ENCODE measurements around the gene PRR5L. TPM values are rescaled to one million over a fixed set of nuclear protein-coding genes. Genes with fewer than 3 reads are reported as not detected.
"Not testable (repeated sequence)": the region's sequence is repeated elsewhere in the genome, so short reads cannot be mapped to it uniquely, and the experiment has no call there.

Gene PRR5L
- total and polyA plus RNA-seq, 2 donors: 4.1 to 5.9 TPM

DNA sequence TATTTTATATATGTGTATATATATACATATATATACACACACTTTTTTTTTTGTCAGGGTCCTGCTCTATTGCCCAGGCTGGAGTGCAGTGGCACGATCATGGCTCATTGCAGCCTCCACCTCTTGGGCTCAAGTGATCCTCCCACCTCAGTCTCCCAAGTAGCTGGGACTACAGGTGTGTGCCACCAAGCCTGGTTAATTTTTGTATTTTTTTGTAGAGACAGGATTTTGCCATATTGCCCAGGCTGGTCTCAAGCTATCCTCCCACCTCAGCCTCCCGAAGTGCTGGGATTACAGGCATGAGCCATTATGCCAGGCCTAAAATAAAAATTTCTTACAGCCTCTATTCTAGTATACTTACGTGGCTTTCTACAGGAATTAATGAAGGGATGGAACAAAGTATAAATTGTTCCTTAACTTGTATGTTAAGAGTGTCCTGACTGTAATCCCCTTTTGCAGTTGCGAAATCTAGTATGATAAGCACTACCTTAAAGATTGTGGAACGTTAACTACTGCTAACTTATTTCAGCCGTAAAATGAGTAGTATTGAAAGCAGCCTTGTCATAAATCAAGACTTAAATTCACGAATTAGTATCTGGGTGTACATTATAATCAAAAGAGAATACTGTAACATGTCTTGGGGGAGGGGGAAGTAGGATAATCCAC is 211.9 kb downstream of the PRR5L start:
- DNase-seq (ENCODE audit: low read depth in 6 of 9, low spot score in 9 of 9): no peak
- H3K36me3 ChIP-seq (ENCODE audit: control insufficient read depth in 2 of 2, insufficient read depth in 2 of 2, low read length in 1 of 2): peaks cover 0 to 4% of the 10 kb centered on the region in 2 donors
- H3K4me1 ChIP-seq (ENCODE audit: control insufficient read depth in 2 of 2, insufficient read depth in 2 of 2, low read length in 2 of 2): peaks cover 4 to 9% of the 10 kb centered on the region in 2 donors
- H3K27me3 ChIP-seq (ENCODE audit: control insufficient read depth in 2 of 2, insufficient read depth in 1 of 2, low read length in 1 of 2): no peaks in the 10 kb centered on the region
- no peak overlapping the region for H3K27ac ChIP-seq (ENCODE audit: low read depth in 1 of 2, low read length in 1 of 2)
- no peaks in the 10 kb centered on the region for H3K9me3 ChIP-seq (ENCODE audit: control insufficient read depth in 2 of 2, insufficient read depth in 1 of 2, low read length in 1 of 2)
- peak overlapping the region in 1 of 2 donors; percentile 76 for H3K4me3 ChIP-seq (ENCODE audit: low read length in 2 of 2)
- WGBS: 86% methylated on average over 7 of the region's 7 CpGs

DNA sequence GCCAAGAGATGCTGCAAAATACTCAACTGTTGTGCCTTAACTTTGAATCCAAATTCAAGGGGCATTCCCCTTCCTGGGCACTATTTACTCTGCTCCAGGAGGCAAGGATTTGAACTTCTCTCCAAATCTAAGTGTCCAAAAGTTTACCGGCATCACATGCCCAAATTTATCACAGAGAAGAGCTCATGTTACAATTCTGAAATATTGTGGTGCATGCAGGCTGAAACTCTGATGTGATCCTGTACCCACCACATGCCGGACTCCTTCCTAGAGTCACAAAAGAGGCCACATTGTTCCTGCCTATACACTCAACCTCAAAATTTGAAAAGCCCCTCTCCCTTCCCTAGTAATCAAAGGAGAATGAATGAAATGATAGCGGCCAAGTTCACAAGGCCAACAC is 212.7 kb downstream of the PRR5L start:
- peaks cover 4 to 9% of the 10 kb centered on the region in 2 donors for H3K4me1 ChIP-seq (ENCODE audit: control insufficient read depth in 2 of 2, insufficient read depth in 2 of 2, low read length in 2 of 2)
- peak overlapping the region in 1 of 2 donors; percentile 45 for H3K27ac ChIP-seq (ENCODE audit: low read depth in 1 of 2, low read length in 1 of 2)

DNA sequence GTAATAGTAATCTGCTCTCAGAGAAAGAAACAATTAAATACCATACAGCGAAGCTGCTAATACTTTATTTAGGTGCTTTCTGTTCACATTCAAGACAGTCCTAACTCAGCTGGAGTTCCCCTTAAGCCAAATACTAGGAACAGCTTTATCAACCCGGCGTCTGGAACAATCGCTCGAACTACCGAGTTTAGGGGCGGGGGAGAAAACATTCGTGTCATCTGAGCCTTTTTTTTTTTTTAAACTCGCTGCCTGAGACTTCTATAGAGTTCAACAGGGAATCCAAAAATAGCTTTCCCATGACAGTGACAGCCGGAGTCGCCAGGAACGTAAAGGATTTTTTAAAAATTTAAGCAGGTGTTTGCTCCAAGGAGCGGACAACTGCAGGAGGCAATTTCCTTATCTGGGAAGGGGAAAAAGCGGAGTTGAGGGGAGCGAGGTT is 213.1 kb downstream of the PRR5L start:
- Histone ChIP-seq H3K4me3 (ENCODE audit: low read length in 2 of 2) (peak overlapping the region; percentile 76 to 97), H3K9me3 (ENCODE audit: control insufficient read depth in 2 of 2, insufficient read depth in 1 of 2, low read length in 1 of 2) (peaks cover 0 to 4% of the 10 kb centered on the region in 2 donors), H3K4me1 (ENCODE audit: control insufficient read depth in 2 of 2, insufficient read depth in 2 of 2, low read length in 2 of 2) (peaks cover 4 to 9% of the 10 kb centered on the region in 2 donors), H3K27ac (ENCODE audit: low read depth in 1 of 2, low read length in 1 of 2) (peak overlapping the region in 1 of 2 donors; percentile 75), H3K36me3 (ENCODE audit: control insufficient read depth in 2 of 2, insufficient read depth in 2 of 2, low read length in 1 of 2) (no peaks in the 10 kb centered on the region), H3K27me3 (ENCODE audit: control insufficient read depth in 2 of 2, insufficient read depth in 1 of 2, low read length in 1 of 2) (no peaks in the 10 kb centered on the region)
- whole genome bisulfite sequencing: 2% methylated on average over 15 of the region's 15 CpGs
- DNase-seq (ENCODE audit: low read depth in 6 of 9, low spot score in 9 of 9): peak in 6 of 9 donors; percentile 26 to 64 (median 39)

More for the DNA sequence above, 212.7 kb downstream of the PRR5L start:
- H3K27me3 ChIP-seq (ENCODE audit: control insufficient read depth in 2 of 2, insufficient read depth in 1 of 2, low read length in 1 of 2): no peaks in the 10 kb centered on the region
- 69% methylated on average over 3 of the region's 3 CpGs for WGBS
- no peaks in the 10 kb centered on the region for H3K36me3 ChIP-seq (ENCODE audit: control insufficient read depth in 2 of 2, insufficient read depth in 2 of 2, low read length in 1 of 2)
- DNase-seq (ENCODE audit: low read depth in 6 of 9, low spot score in 9 of 9): no peak
- no peaks in the 10 kb centered on the region for H3K9me3 ChIP-seq (ENCODE audit: control insufficient read depth in 2 of 2, insufficient read depth in 1 of 2, low read length in 1 of 2)
- H3K4me3 ChIP-seq (ENCODE audit: low read length in 2 of 2): peak overlapping the region; percentile 76 to 97

DNA sequence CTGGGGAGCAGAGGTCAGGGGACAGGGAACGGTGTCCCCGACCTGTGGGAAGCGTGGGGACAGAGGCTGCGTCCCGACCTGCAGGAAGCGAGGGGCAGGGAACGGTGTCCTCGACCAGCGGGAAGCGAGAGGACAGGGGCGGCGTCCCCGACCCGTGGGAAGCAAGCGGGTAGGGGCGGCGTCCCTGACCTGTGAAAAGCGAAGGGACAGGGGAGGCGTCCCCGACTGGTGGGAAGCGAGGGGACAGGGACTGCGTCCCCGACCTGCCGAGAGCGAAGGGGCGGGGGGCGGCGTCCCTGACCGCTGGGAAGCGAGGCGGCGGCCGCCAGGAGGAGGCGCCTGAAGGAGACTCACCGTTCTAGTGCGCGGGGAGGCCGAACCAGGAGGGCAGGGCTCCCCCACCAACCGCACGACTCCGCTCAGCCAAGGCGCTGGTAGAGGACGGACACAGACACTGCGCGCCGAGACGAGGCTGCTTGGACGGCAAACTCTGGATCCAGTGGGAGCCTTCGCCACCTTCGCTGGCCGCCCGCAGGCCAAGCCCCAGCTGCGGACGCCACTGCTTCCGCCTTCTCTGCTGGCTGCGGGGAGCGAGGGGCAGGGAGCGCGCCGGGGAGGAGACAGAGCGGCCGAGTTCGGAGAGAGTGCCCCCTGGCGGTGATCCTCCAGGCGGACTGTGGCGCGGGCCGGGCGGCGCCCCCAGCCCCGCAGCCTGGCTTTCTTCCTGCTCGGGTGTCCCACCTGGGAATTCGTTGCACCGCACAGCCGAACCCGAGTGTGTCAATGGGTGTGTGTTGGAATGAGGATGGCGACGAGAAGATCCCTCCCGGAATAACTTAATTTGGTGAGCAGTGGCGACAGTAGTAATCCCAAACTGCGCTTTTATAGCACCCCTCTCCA is 213.9 kb downstream of the PRR5L start, which contains the start of gene TRAF6:
TSS of gene TRAF6 (minus strand) at position 579 of the 900 bp plus-strand sequence. CDS start 8,757 bp downstream, outside the sequence.
- no peaks in the 10 kb centered on the region for H3K36me3 ChIP-seq (ENCODE audit: control insufficient read depth in 2 of 2, insufficient read depth in 2 of 2, low read length in 1 of 2)
- peak within 1 kb of the TSS; percentile 75 to 90 for H3K27ac ChIP-seq (ENCODE audit: low read depth in 1 of 2, low read length in 1 of 2)
- H3K4me1 ChIP-seq (ENCODE audit: control insufficient read depth in 2 of 2, insufficient read depth in 2 of 2, low read length in 2 of 2): peaks cover 4 to 9% of the 10 kb centered on the region in 2 donors
- WGBS: under 1% methylated on average over 81 of the region's 81 CpGs
- H3K9me3 ChIP-seq (ENCODE audit: control insufficient read depth in 2 of 2, insufficient read depth in 1 of 2, low read length in 1 of 2): peaks cover 0 to 4% of the 10 kb centered on the region in 2 donors
- peak within 1 kb of the TSS; percentile 76 to 97 for H3K4me3 ChIP-seq (ENCODE audit: low read length in 2 of 2)
- H3K27me3 ChIP-seq (ENCODE audit: control insufficient read depth in 2 of 2, insufficient read depth in 1 of 2, low read length in 1 of 2): no peaks in the 10 kb centered on the region
- peak; percentile 71 to 93 (median 85) for DNase-seq (ENCODE audit: low read depth in 6 of 9, low spot score in 9 of 9)

DNA sequence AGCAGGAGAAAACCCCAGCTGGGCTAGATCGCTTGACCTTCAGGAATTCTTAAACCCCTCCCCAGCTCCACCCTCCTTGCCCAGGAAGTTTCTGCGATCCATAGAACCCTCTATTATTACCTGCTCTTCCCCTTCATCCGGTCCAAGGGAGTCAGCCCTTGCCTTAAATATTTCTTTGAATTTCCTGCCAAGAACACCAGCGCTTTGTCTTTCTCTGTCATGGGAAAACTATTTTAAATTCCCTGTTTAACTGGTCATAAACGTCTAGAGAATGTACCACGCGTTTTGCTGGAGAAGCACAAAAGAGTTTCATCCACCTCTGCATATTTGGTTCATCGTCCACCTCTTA is 214.5 kb downstream of the PRR5L start:
- WGBS: 20% methylated on average over 8 of the region's 8 CpGs
- H3K27me3 ChIP-seq (ENCODE audit: control insufficient read depth in 2 of 2, insufficient read depth in 1 of 2, low read length in 1 of 2): no peaks in the 10 kb centered on the region
- H3K9me3 ChIP-seq (ENCODE audit: control insufficient read depth in 2 of 2, insufficient read depth in 1 of 2, low read length in 1 of 2): peaks cover 0 to 4% of the 10 kb centered on the region in 2 donors
- DNase-seq (ENCODE audit: low read depth in 6 of 9, low spot score in 9 of 9): peak in 1 of 9 donors; percentile 7
- peak overlapping the region in 1 of 2 donors; percentile 90 for H3K27ac ChIP-seq (ENCODE audit: low read depth in 1 of 2, low read length in 1 of 2)
- peaks cover 4 to 9% of the 10 kb centered on the region in 2 donors for H3K4me1 ChIP-seq (ENCODE audit: control insufficient read depth in 2 of 2, insufficient read depth in 2 of 2, low read length in 2 of 2)
- H3K4me3 ChIP-seq (ENCODE audit: low read length in 2 of 2): peak overlapping the region; percentile 76 to 97
- H3K36me3 ChIP-seq (ENCODE audit: control insufficient read depth in 2 of 2, insufficient read depth in 2 of 2, low read length in 1 of 2): no peaks in the 10 kb centered on the region

DNA sequence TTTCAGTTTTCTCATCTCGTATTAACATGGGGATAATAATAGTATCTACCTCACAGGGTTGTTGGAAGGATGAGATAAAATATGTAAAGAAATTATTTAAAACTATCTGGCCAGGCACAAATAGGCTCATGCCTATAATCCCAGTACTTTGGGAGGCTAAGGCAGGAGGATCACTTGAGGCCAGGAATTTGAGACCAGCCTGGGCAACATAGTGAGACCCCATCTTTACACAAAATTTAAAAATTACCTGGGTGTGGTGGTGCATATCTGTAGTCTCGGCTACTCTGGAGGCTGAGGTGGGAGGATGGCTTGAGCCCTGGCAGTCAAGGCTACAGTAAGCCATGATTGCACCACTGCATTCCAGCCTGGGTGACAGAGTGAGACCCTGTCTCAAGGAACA is 215.0 kb downstream of the PRR5L start:
- DNase-seq (ENCODE audit: low read depth in 6 of 9, low spot score in 9 of 9); H3K4me3 ChIP-seq (ENCODE audit: low read length in 2 of 2); H3K9me3 ChIP-seq (ENCODE audit: control insufficient read depth in 2 of 2, insufficient read depth in 1 of 2, low read length in 1 of 2); H3K27ac ChIP-seq (ENCODE audit: low read depth in 1 of 2, low read length in 1 of 2); H3K27me3 ChIP-seq (ENCODE audit: control insufficient read depth in 2 of 2, insufficient read depth in 1 of 2, low read length in 1 of 2); H3K36me3 ChIP-seq (ENCODE audit: control insufficient read depth in 2 of 2, insufficient read depth in 2 of 2, low read length in 1 of 2); H3K4me1 ChIP-seq (ENCODE audit: control insufficient read depth in 2 of 2, insufficient read depth in 2 of 2, low read length in 2 of 2): not testable (repeated sequence)
- WGBS: 96% methylated on average over 2 of the region's 2 CpGs

DNA sequence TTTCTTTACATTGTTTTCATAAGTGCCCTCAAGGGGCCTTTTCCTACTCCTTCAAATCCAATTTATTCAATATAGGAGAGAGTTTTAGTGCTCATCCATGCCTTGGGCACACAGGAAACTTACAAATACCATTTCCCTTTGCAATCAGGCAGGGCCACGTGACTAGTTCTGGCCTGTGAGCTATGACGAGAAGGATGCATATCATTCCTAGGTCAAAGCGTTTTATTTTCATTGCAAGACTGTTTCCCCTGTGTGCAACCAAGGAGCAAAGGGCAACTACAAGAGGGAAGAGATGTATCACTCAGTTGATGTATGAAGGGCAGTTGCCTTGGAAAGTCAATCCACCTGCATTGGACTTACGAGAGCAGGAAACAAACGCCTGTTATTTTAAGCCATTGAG is 215.9 kb downstream of the PRR5L start:
- Histone ChIP-seq H3K4me3 (ENCODE audit: low read length in 2 of 2) (no peak overlapping the region), H3K9me3 (ENCODE audit: control insufficient read depth in 2 of 2, insufficient read depth in 1 of 2, low read length in 1 of 2) (peaks cover 0 to 4% of the 10 kb centered on the region in 2 donors), H3K36me3 (ENCODE audit: control insufficient read depth in 2 of 2, insufficient read depth in 2 of 2, low read length in 1 of 2) (no peaks in the 10 kb centered on the region), H3K4me1 (ENCODE audit: control insufficient read depth in 2 of 2, insufficient read depth in 2 of 2, low read length in 2 of 2) (peaks cover 4 to 7% of the 10 kb centered on the region in 2 donors), H3K27ac (ENCODE audit: low read depth in 1 of 2, low read length in 1 of 2) (no peak overlapping the region), H3K27me3 (ENCODE audit: control insufficient read depth in 2 of 2, insufficient read depth in 1 of 2, low read length in 1 of 2) (no peaks in the 10 kb centered on the region)
- no peak for DNase-seq (ENCODE audit: low read depth in 6 of 9, low spot score in 9 of 9)
- WGBS: 95% methylated on average over 5 of the region's 5 CpGs

DNA sequence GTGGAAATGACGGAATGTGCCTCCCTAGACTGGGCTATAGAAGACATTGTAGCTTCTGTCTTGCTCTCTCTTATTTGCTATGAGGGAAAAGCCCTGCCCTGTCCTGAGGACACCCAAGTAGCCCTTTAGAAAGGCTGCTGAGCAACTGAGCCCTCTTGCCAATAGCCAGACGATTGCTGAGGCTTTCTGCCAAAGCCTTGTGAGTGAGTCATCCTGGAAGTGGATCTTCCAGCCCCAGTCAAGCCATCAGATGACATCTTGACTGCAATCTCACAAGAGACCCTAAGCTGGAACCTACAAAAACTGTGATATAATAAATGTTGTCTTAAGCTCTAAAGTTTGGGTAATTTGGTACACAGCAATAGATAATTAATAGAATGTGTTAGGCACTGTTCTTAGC is 217.9 kb downstream of the PRR5L start:
- Histone ChIP-seq H3K27ac (ENCODE audit: low read depth in 1 of 2, low read length in 1 of 2) (no peak overlapping the region), H3K4me1 (ENCODE audit: control insufficient read depth in 2 of 2, insufficient read depth in 2 of 2, low read length in 2 of 2) (peaks cover under 1 to 3% of the 10 kb centered on the region in 2 donors), H3K27me3 (ENCODE audit: control insufficient read depth in 2 of 2, insufficient read depth in 1 of 2, low read length in 1 of 2) (no peaks in the 10 kb centered on the region), H3K4me3 (ENCODE audit: low read length in 2 of 2) (no peak overlapping the region), H3K9me3 (ENCODE audit: control insufficient read depth in 2 of 2, insufficient read depth in 1 of 2, low read length in 1 of 2) (peaks cover 0 to 4% of the 10 kb centered on the region in 2 donors), H3K36me3 (ENCODE audit: control insufficient read depth in 2 of 2, insufficient read depth in 2 of 2, low read length in 1 of 2) (no peaks in the 10 kb centered on the region)
- WGBS: 96% methylated on average over 2 of the region's 2 CpGs
- no peak for DNase-seq (ENCODE audit: low read depth in 6 of 9, low spot score in 9 of 9)
